ENCODE measurements around the gene NME8. TPM values are rescaled to one million over a fixed set of nuclear protein-coding genes. Genes with fewer than 3 reads are reported as not detected.

The NME8 gene
- total RNA-seq, 1 experiment from 2014 or later, result not detected

DNA sequence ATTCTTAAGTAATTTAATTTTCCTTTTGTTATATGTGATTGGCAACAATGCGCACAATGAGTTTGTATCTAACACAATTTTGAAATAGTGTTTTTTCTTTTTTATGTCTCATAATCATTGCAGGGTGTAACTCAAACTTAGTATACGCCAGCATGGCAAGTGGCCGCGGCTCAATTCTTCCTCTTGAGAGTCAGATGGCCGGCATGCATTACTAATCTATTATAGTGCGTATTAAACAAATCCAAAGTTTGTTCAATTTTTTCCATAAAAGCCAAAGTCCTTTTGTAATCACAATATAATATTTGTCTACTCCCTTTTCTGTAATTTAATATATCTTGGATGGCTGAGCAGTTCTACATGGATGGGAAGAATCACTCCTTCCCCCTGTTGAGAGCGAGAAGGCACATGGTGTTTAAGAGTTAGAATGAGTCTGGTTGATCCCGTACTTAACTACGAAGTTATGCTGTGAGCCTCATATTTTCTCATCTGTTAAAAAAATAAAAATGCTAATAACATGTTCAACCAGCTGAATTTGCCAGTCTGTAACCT, 84.7 kb downstream of the NME8 start:
- intact Hi-C loops (cut with micrococcal nuclease; ENCODE audit: unreplicated experiment), result no loop called here
- Histone ChIP-seq H3K27ac (no peak overlapping the region), H4K20me1 (ENCODE audit: insufficient read depth) (no peaks in the 10 kb centered on the region), H3K4me1 (replicated peaks; ENCODE audit: insufficient read depth) (no peaks in the 10 kb centered on the region), H3K27me3 (ENCODE audit: insufficient read depth, low read depth) (0 out of 2 replicates have a peak, but pooled peaks cover 6% of the 10 kb centered on the region), H3K79me2 (ENCODE audit: low read depth) (no peaks in the 10 kb centered on the region), H3K4me3 (no peak overlapping the region), H3F3A (ENCODE audit: insufficient read depth, low read depth) (no peaks in the 10 kb centered on the region), H3K9me2 (ENCODE audit: insufficient read depth) (no peaks in the 10 kb centered on the region), H3K36me3 (ENCODE audit: low read depth) (no peaks in the 10 kb centered on the region), H3K9me3 (ENCODE audit: insufficient read depth, low read depth) (no peaks in the 10 kb centered on the region), H3K4me2 (no peak overlapping the region), H2AFZ (no peak overlapping the region)
- BruUV-seq (replicated peaks), result no TSS peak
- CTCF ChIA-PET, result no interaction called here
- POLR2A ChIA-PET (ENCODE audit: unreplicated experiment), result no interaction called here
- no peak for TF ChIP-seq EZH2 (IDR thresholded peaks at IDR 0.05; ENCODE audit: low read depth)
- TF ChIP-seq, protein P1, sequence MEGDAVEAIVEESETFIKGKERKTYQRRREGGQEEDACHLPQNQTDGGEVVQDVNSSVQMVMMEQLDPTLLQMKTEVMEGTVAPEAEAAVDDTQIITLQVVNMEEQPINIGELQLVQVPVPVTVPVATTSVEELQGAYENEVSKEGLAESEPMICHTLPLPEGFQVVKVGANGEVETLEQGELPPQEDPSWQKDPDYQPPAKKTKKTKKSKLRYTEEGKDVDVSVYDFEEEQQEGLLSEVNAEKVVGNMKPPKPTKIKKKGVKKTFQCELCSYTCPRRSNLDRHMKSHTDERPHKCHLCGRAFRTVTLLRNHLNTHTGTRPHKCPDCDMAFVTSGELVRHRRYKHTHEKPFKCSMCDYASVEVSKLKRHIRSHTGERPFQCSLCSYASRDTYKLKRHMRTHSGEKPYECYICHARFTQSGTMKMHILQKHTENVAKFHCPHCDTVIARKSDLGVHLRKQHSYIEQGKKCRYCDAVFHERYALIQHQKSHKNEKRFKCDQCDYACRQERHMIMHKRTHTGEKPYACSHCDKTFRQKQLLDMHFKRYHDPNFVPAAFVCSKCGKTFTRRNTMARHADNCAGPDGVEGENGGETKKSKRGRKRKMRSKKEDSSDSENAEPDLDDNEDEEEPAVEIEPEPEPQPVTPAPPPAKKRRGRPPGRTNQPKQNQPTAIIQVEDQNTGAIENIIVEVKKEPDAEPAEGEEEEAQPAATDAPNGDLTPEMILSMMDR (conservative IDR thresholded peaks at IDR 0.05), result no peak
- DNase-seq, result no peak

DNA sequence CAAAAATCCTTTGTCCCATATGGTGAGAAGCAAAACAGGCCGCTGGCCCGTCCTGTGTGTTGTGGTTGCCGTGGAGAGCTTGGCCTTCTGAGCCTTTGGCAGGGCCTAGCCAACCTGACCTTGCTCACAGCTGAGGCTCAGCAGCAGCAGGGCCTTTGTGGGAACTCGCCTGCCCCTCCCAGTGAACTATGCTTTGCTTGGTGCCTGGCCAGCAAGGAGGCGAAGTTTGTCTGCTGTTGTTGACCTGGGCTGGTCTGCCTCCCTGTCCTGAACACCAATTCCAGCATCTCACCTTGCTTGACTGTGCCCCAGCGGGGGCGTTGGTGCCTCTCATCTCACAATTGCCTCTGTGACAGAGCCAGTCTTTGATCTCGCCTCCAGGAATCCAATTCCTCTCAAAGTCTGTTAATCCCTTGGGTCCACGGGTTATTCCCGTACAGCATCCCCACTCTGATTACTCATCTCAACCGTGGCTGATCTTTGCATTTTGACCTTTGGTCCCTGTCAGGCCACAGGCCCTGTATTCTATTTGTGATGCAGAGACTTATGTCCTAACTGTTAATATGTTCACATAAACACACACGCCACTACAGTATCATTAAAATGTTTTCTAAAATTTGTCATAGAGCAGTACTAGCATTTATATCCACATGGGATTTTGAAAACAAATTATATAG, 94.7 kb downstream of the NME8 start:
- H3K27me3 ChIP-seq (ENCODE audit: insufficient read depth, low read depth), result no peaks in the 10 kb centered on the region
- no peak overlapping the region for H3K4me2 ChIP-seq
- H3K4me3 ChIP-seq, result no peak overlapping the region
- no peaks in the 10 kb centered on the region for H3K9me2 ChIP-seq (ENCODE audit: insufficient read depth)
- DNase-seq, result no peak
- H2AFZ ChIP-seq, result no peak overlapping the region
- H3K79me2 ChIP-seq (ENCODE audit: low read depth), result no peaks in the 10 kb centered on the region
- no peak for TF ChIP-seq EZH2 (IDR thresholded peaks at IDR 0.05; ENCODE audit: low read depth)
- TF ChIP-seq, protein P1 (conservative IDR thresholded peaks at IDR 0.05), result no peak
- ChIA-PET POLR2A (ENCODE audit: unreplicated experiment) (no interaction called here), CTCF (interaction anchor here (0.7 kb wide), 1 partner anchor 432 kb away, joined by 5 read pairs; no protein-coding TSS in a partner anchor)
- H3K4me1 ChIP-seq (replicated peaks; ENCODE audit: insufficient read depth), result no peaks in the 10 kb centered on the region
- H3K36me3 ChIP-seq (ENCODE audit: low read depth), result no peaks in the 10 kb centered on the region
- intact Hi-C loops (cut with micrococcal nuclease; ENCODE audit: unreplicated experiment), result no loop called here
- no peaks in the 10 kb centered on the region for H3K9me3 ChIP-seq (ENCODE audit: insufficient read depth, low read depth)
- no peaks in the 10 kb centered on the region for H3F3A ChIP-seq (ENCODE audit: insufficient read depth, low read depth)
- H4K20me1 ChIP-seq (ENCODE audit: insufficient read depth), result no peaks in the 10 kb centered on the region; the same call in 1 of the 2 replicates
- BruUV-seq (replicated peaks), result no TSS peak
- no peak overlapping the region for H3K27ac ChIP-seq

DNA sequence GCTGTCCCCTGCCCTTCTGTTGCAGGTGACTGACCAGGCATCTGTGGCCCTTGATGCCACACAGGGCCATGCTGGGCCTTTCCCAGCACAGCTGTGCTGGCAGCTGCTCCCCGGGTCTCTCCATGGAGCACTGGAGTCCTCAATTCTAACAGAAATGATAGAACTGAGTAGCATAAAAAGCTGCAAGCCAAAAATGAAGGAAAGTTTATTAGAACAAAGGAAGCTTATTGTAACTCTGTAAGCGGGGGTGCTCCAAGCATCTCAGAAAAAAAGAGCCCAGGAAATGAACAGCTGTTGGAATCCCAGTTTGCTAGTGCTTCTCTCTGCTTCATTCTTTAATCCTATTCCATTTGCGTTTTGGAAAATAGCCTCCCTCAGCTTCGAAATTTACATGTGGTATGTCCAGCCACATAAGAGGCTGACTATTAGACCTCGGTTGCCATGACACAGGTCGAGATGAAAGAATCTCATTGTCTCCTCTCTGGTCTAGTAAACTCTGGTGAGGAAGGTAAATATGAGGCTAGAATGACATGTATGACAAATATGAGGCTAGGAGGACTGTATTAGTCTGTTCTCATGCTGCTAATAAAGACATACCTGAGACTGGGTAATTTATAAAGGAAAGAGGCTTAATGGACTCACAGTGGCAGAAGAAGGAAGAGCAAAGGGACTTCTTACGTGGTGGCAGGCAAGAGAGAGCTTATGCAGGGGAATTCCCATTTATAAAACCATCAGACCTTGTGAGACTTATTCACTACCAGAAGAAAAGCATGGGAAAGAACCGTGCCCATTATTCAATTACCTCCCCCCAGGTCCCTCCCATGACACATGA, 95.7 kb downstream of the NME8 start:
- H3K36me3 ChIP-seq (ENCODE audit: low read depth), result no peaks in the 10 kb centered on the region
- POLR2A ChIA-PET (ENCODE audit: unreplicated experiment), result no interaction called here
- H3K79me2 ChIP-seq (ENCODE audit: low read depth), result no peaks in the 10 kb centered on the region
- H2AFZ ChIP-seq, result no peak overlapping the region
- H3K9me2 ChIP-seq (ENCODE audit: insufficient read depth), result no peaks in the 10 kb centered on the region
- no peaks in the 10 kb centered on the region for H3K4me1 ChIP-seq (replicated peaks; ENCODE audit: insufficient read depth)
- no peak overlapping the region for H3K4me3 ChIP-seq
- H3K4me2 ChIP-seq, result no peak overlapping the region
- DNase-seq, result no peak
- H3K27ac ChIP-seq, result no peak overlapping the region
- no TSS peak for BruUV-seq (replicated peaks)
- CTCF ChIA-PET, result no interaction called here
- H3K27me3 ChIP-seq (ENCODE audit: insufficient read depth, low read depth), result no peaks in the 10 kb centered on the region
- no peaks in the 10 kb centered on the region for H3F3A ChIP-seq (ENCODE audit: insufficient read depth, low read depth)
- H3K9me3 ChIP-seq (ENCODE audit: insufficient read depth, low read depth), result no peaks in the 10 kb centered on the region
- intact Hi-C loops (cut with micrococcal nuclease; ENCODE audit: unreplicated experiment), result no loop called here
- TF ChIP-seq EZH2 (IDR thresholded peaks at IDR 0.05; ENCODE audit: low read depth), result no peak
- TF ChIP-seq, protein P1 (conservative IDR thresholded peaks at IDR 0.05), result no peak
- H4K20me1 ChIP-seq (ENCODE audit: insufficient read depth), result no peaks in the 10 kb centered on the region; the same call in 1 of the 2 replicates
